ENCODE results near the gene TOMM7.

DNA sequence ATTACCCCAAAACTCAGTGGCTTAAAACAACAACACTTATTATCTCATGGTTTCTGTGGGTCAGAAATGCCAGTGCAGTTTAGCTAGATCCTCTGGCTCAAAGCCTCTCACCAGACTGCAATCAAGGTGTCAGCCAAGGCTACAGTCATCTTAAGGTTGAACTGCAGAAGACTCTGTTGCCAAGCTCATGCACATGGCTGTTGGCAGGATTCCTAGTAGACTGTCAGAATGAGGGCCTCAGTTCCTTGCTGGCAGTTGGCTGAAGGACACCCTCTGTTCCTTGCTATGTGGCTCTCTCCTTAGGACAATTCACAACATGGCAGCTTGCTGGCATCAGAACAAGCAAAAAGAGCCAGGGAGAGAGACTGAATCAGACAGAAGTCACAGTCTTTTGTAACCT, 34.7 kb downstream of the TOMM7 start:
- TF ChIP-seq CTCF (IDR thresholded peaks at IDR 0.05 in 8 of 11, conservative IDR thresholded peaks at IDR 0.05 in 3 of 11) = no peak
- no peak for TF ChIP-seq POLR2AphosphoS5 (IDR thresholded peaks at IDR 0.05)
- no peak for TF ChIP-seq POLR2A (IDR thresholded peaks at IDR 0.05)

Data from spleen (tissue), 7 donors.